GM12801 (cell line): ENCODE results near the gene AGTRAP.

ENCODE experiments used
- TF ChIP-seq, protein P1 (sequence below): IDR thresholded peaks from one replicate; pipeline ENCODE4 v1.5.1; 2011; ENCODE audit warnings: control low read depth; ENCODE audit not compliant: insufficient read length; ENCODE audit errors: extremely low read depth

The AGTRAP gene

DNA sequence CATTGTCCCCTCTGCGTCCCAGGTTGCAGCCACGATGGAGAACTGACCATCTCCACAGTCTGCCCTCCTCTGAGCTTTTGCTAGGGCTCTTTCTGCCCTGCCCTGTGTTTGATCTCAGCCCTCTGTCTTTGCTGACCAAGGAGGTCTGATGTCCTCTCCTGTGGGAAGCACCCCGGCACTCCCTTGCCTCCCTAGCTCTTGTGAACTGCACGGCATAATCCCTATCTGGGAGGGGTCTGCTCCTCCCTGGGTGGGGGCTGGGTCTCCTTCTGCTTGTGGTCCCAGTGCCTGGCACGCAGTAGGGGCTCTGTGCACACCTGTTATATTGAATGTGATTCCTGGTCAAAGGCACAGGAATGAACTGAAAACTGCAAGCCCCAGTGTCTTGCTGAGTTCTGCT, 42.0 kb upstream of the AGTRAP start:
- TF ChIP-seq, protein P1, sequence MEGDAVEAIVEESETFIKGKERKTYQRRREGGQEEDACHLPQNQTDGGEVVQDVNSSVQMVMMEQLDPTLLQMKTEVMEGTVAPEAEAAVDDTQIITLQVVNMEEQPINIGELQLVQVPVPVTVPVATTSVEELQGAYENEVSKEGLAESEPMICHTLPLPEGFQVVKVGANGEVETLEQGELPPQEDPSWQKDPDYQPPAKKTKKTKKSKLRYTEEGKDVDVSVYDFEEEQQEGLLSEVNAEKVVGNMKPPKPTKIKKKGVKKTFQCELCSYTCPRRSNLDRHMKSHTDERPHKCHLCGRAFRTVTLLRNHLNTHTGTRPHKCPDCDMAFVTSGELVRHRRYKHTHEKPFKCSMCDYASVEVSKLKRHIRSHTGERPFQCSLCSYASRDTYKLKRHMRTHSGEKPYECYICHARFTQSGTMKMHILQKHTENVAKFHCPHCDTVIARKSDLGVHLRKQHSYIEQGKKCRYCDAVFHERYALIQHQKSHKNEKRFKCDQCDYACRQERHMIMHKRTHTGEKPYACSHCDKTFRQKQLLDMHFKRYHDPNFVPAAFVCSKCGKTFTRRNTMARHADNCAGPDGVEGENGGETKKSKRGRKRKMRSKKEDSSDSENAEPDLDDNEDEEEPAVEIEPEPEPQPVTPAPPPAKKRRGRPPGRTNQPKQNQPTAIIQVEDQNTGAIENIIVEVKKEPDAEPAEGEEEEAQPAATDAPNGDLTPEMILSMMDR: no peak

DNA sequence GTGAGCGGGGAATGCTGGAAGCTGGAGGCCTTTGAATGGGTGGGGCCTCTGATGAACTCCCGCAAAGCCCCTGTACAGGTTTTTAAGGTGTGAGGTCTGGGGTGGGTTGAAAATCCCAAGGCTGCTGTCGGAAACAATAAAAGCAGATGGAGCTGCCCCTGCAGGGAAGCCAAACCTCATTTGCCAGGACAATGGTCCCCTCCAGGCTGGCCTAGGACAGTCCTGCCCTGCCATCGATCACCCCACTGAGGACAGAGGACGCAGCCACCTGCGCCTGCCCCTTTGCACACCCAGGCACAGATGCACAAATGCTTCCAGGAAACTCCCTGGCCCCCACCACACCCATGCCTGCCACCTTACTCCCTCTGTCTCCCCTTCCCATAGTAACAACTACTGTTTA, 40.1 kb upstream of the AGTRAP start:
- TF ChIP-seq, protein P1: no peak

DNA sequence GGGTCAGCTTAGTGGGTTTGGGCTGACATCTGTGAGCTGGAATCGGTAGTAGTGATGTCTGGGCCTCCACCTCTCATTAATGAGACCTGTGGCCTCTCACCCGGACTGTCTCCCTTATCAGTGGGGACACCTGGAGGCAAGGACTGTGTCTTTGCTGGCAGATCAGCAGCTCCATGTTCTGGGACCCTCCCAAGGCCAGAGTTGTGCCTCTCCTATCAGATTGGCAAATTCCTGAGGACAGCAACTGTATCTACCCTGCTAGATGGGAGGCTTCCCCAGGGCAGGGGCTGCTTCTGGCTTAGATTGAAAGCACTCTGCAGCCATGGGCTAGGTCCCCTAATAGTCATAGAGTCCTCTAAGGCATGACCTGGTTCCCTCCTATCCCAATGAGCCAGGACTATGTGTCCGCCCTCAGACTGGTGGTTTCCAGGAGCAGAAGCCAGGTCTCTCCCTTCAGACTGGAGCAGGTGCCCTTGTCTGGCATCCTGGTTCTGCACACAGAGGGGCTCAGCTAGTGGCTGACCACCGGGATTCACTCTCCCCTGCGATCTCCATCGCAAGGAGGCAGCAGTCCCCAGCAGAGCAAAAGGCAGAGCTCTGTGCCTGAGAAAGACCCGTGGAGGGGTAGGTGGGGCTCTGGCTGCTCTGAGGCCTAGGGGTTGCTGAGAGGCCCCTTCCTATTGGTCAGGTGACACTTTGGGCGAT, 38.6 kb upstream of the AGTRAP start:
- TF ChIP-seq, protein P1: no peak

DNA sequence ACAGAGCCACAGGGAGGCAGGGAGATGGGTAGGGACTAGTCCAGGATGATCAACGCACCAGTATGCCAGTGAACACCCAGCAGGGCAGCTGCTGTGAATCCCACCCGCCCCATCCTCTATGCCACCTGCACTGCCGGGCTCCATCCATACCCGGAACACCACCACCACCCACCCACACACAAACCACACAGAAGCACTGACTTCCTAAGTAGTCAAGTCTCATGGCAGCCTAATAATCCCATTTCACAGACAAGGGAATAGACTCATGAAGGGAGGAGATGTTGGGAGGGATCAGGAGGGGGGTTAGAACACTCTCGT, 38.1 kb upstream of the AGTRAP start:
- TF ChIP-seq, protein P1: no peak

DNA sequence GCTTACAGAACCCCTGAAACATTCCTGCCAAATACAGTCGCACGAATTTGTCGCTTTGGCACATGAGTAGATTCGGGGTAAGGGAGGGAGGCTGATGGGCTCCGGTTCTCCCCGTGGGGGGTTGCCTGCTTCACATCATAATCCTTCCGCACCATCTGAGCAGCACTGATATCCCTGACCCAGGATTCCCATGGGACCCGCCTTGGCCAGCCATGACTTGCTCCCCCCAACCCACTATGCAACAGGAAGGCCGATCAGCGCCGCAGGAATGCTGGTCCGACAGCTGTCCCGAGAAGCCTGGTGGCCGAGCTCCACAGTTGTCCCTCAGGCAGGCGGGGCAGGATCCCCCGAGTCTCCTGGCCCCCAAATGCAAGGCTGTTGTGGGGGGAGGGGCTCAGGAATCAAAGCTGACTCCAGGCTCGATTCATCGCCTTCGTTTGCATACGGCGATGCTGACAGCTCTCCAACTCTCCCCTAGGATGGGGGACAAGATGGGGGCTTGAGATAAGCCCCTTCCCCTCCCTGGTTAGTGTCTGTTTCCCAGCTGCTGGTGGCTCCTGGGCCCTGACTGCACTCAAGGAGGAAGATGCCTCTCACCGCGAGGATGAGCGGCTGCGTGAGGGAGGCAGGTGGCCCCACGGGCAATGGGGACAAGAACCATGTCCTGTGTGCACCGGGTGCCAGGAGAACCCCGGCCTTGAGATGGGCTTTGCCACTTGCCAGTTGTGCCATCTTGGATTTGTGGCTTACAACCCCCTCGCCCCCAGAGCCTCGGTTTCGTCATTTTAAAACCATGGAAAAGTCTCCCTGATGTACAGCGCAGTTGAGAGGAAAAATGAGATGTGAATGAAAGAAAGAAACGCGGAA, 35.1 kb upstream of the AGTRAP start:
- TF ChIP-seq, protein P1: no peak

DNA sequence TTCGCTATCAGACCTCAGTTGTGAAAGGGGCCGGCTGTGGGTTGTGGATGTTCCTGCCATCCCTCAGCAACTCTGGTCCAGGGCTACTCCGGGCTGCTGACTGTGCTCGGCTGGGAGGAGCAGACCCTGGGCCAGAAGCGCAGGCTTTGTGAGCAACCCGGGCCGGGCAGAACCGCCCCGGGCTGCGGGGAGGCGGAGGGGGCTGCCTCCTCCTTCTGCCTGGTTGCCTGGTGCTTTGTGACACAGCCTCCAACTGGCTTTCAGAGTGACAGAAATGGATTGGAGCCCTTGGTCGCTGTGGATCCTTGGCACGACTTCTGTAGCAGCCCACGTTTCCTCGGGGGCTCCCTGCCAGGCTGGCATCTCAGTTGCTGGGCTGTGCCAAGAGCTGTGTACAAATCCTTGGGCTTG, 34.4 kb upstream of the AGTRAP start:
- TF ChIP-seq, protein P1: no peak

DNA sequence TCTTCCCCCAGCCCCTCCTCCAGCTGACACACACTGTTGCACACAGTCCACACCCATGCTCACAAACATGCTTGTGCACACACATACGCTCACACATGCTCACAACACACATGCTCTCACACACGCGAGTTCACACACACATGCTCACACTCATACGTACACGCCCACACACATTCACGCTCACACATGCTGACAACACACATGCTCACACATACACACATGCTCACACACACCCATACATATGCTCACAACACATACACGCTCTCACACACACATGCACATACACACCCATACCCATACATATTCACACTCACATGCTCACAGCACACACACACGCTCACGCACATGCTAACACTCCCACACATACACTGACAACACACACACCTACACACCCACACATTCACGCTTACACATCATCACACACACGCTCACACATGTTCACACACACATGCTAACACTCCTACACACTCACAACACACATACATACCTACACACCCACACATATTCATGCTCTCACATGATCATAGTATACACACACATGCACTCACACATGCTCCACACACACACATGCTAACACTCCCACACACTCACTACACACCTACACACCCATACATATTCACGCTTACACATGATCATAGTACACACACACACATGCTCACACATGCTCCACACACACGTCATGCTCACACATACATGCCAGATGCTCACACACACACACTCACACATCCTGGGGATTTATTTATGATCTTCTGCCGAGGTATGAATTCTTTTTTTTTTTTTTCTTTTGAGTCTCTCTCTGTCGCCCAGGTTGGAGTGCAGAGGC, 33.7 kb upstream of the AGTRAP start:
- TF ChIP-seq, protein P1: no peak
